SHP77 (cell line): ENCODE measurements around the gene FKBP7.
"Not testable (repeated sequence)": the region's sequence is repeated elsewhere in the genome, so short reads cannot be mapped to it uniquely, and the experiment has no call there.

ENCODE experiments used
- DNase-seq, 2 experiments: peaks; one replicate each; lab custom pipeline; 2025; lab: John Stamatoyannopoulos, UW

The FKBP7 gene

DNA sequence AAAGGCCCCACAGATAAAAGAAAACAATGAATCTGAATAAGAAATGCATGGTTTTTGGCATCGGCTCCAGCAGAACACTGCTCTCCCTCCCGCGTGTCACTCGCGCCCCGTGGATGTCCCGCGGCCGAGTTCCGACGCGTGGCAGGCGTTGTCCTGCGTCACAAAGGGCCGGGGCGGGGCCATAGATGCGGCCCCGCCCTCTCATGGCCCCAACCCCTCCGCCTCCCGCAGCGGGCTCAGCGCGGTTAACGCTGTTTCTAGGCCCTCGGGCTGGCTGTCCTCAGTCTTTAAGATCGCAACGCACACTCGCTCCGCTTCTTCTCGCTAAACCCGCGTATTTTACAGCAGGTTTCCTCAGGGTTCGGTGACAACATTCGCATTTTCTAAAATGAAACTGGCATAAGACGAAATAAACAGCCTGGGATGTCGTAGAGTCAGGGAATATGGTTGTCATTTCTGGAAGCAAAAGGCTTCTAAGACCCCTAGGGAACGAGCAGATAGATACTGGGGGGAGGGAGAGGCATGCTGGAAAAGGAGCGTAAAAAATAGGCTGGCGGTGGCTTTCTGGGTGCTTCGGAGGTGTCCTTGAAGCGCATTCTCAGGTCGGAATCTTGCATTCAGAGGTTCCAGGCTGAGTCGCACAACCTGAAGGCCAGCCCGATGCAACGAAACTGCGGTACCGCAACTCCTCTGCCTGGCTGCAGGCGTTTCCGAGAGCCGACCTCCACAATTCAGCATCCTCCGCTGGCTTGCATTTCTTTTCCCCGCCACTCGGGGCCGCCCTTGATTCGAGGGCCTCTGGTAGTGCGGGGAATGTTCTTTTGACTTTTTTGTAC is at the start of gene FKBP7:
TSS of gene FKBP7 (minus strand) at position 162 of the 836 bp plus-strand sequence. CDS start at position 61, 101 bp downstream.
- peak; percentile 48 to 49 for DNase-seq

- DNase-seq, result no peak
Observed at GRCh38 chr2:178527592-178527991, 49.2 kb upstream of the FKBP7 start.

DNA sequence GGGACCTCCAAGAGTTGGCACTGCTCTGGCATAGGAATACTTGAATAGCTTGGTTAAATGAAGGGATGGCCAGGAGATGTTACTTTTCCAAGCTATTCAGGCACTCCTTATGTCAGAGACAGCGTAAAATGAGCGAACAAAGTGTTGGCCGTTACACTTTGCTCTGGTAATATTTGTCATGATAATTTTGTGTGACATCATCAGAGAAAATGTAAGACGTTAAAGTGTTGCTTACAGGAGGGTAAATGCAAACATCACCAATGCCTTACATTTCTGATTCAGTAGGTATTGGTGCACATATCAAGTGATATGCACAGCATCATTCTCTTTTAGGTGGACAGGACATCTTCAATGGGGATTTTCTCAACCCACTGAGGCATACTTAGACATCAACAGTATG is 47.9 kb upstream of the FKBP7 start:
- no peak for DNase-seq

GRCh38 chr2:178525460-178525859 is 47.1 kb upstream of the FKBP7 start:
- DNase-seq, result not testable (repeated sequence)

DNA sequence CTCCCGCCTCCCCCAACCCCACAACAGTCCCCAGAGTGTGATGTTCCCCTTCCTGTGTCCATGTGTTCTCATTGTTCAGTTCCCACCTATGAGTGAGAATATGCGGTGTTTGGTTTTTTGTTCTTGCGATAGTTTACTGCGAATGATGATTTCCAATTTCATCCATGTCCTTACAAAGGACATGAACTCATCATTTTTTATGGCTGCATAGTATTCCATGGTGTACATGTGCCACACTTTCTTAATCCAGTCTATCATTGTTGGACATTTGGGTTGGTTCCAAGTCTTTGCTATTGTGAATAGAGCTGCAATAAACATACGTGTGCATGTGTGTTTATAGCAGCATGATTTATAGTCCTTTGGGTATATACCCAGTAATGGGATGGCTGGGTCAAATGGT is 46.6 kb upstream of the FKBP7 start:
- DNase-seq, result not testable (repeated sequence)

DNA sequence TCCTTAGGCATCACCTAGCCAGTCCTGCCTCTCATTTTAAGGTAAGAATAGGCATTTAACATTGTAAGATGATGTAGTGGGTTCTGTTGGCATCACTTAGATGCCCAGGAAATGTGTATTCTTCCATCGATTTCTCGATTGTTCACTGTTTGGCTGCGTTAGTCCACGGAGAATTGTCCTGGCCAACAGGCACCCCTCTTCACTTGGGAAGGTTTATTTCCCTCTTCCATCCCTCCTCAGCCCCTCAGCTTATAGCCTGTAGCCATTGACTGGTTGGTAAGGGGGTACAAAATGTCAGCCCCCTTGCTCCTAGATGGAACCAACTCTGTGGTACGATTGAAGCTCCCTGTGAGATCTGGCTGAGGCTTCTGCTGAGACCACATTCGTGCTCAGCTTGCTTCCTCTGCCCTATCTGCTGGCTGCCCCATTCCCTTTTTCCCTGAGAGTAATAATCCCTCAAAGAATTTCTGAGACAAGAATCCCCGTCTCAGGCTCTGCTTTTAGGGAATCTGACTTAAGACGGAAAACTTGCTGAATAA is 45.3 kb upstream of the FKBP7 start:
- DNase-seq, result no peak

GRCh38 chr2:178522950-178523595 is 44.7 kb upstream of the FKBP7 start:
- DNase-seq, result peak; percentile 49 to 72

GRCh38 chr2:178521304-178522150 is 43.1 kb upstream of the FKBP7 start:
- no peak for DNase-seq

DNA sequence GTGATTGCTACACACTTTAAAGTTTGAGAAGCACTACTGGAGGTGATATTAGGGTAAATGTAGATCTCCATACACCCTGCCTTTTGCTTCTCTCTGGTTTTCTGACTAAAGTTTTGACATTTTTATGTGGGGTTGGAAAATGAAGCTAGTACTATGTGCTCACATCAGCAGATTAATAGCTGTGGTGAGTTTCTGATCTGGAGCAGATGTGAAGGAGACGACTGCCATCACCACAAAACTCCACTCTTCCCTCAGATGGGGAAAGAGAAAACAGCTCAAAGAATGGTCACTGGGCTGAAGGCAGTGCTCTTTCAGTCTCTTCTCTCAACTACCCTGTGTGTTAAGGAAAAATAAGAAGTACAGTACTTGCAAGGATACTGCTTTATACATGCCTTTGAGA is 39.1 kb upstream of the FKBP7 start:
- no peak for DNase-seq

DNA sequence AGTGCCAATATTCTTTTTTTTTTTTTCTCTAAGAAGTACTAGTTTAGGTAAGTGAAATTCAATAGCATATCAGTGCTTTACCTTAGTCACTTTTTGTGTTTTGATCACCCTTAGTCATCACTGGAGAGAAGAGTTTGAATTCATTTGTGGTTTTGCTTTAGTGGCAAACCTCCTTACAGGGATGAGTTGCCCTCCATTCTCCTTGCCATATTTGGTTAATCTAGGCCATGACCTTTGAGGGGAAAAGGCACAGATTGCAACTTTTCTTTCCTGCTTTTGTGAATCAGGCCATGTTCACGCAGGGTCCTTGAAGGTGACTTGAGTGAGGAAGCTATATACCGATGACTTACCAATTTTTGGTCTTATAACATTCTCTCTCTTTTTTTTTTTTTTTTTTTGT is 36.3 kb upstream of the FKBP7 start:
- DNase-seq, result no peak

DNA sequence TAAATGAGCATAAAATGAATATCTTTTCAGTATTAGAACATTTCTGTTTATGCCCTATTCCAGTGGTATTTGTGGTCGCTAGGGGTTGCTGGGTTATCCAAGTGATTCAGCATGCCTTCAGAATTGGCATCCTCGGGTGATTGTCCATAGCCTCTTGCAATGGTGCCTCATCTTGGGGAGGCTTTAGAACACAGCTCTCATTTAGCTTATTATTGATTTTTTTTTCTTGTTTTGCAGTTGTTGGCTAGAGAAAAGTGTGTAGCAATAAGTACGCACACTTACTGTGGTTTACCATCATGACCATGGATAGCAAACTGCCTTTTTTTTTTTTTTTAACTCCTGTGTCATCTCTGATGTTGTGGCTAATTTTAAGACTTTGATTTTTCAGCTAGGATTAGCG is 35.5 kb upstream of the FKBP7 start:
- no peak for DNase-seq

- DNase-seq, result no peak
Observed at GRCh38 chr2:178512484-178512883, 34.1 kb upstream of the FKBP7 start.

- DNase-seq, result no peak
Observed at GRCh38 chr2:178510384-178510783, 32.0 kb upstream of the FKBP7 start.

GRCh38 chr2:178508646-178509045 is 30.2 kb upstream of the FKBP7 start:
- no peak for DNase-seq

GRCh38 chr2:178506949-178507348 is 28.5 kb upstream of the FKBP7 start:
- DNase-seq, result no peak

DNA sequence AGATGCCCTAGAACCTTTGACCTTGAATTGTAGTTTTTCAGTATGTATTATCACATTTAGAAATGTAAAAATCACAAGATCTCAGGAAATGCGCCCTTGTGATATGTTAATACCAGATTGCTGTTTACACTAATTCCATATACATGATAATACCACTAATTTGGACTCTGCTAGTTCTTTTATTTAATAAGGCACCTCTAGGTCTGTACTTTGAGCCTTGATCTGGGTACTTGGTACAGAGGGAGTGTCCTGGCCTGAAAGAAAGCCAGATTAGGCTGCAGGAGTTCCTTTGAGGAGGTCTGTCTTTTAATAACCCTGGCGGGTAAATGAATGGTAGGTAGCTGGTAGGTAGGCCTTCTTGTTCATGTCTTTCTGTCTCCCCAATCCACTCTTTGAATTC is 28.1 kb upstream of the FKBP7 start:
- DNase-seq, result no peak

DNA sequence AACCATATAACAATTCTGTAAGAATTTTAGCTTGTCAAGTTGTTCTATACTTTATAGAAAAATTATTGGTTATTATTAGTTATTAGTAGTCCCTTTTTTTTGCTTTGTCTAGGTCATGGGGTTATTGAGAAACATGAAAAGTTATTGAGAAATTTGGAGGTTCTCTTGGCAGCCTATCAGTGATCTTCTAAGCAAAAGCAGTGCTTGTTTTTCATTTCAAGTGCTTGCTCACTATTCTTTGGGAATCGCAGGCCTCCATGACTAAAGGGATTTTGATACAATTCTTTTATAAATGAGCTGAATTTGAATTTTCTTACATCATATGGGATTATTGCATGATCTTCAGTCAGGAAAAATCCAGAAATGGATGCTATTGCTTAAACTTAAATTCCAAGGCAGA is 27.7 kb upstream of the FKBP7 start:
- DNase-seq, result no peak

GRCh38 chr2:178502751-178503150 is 24.4 kb upstream of the FKBP7 start:
- DNase-seq, result no peak

GRCh38 chr2:178499640-178500039 is 21.2 kb upstream of the FKBP7 start:
- no peak for DNase-seq

DNA sequence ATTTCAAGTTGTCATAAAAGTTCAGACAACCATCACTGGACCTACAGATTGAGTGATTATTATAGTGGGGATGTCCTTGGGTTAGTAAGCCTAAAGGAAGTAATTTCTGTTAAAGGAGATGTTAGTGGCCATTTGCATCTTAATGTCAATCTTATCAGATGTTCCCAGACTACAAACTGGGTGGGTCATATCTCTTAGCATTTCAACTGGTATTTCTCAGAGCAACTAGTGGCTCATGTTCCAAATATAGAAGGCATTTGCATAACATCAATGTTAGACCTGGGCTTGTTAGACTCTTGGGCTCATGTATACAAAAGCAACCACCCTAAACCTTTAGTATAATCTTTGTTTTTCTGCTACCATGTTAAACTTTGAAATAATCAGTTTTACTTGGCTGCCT is 19.7 kb upstream of the FKBP7 start:
- no peak for DNase-seq

DNA sequence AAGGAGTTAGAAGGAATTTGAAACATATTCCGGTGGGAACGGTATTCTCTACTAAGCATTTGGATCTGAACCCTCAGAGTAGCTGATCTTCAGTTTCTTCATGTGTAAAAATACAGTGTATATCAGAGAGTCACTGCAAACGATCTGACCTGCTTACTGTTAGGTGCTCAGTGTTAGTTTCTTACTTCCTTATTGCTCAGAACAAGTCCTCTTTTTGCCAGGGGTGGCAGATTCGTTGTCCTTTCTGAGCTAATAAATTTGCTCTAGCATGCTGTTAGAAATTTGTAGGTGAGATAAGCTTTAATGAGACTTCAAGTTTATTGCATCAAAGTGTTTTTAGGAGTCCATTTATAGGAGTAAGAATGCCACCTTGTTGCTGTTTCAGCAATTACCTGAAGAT is 17.6 kb upstream of the FKBP7 start:
- DNase-seq, result no peak

DNA sequence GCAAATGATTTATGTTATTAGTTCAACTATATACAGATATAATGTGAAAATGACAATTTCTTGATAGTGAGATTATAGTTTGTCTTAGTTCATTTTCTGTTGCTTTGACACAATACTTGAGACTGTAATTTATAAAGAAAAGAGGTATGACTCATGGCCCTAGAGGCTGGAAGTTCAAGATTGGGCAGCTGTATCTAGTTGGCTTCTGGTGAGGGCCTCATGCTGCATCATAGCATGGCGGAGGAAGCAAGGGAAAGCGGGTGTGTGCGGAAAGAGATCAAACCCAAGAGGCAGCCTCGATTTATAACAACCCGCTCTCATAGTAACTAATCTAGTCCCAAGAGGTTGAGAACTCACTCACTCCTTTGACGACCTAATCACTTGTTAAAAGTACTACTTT is 13.2 kb upstream of the FKBP7 start:
- no peak for DNase-seq
